HepG2 (cell line): ENCODE results near the gene PPP1R1B. TPM values are rescaled to one million over a fixed set of nuclear protein-coding genes. Genes with fewer than 3 reads are reported as not detected.

Experiments used
- ATAC-seq: fragments of 200-7000 bp; cut with Tn5 transposase; 3 replicates; pipeline ENCODE4 v1.9.1; 2020; ENCODE audit warnings: mild to moderate bottlenecking, moderate library complexity
- BruUV-seq: library from RNA; stranded (reverse); fragments of 400-500 nt; replicated peaks from 2 replicates; lab custom pipeline; 2021; lab: Mats Ljungman, UMichigan
- CTCF ChIA-PET: fragments of 300-600 bp; formaldehyde crosslinking; extraction: SDS; loops from one replicate; lab custom pipeline; 2021; ENCODE audit warnings: low total read pairs, inconsistent platforms, low intra/inter-chr PET ratio; lab: Yijun Ruan, JAX
- POLR2A ChIA-PET: fragments of 350-600 bp; sonication (Branson Sonifier 250); formaldehyde crosslinking; loops from one replicate; lab custom pipeline; 2020; ENCODE audit warnings: antibody characterized with exemption, inconsistent platforms; lab: Yijun Ruan, JAX
- DNase-seq: peaks from one replicate; pipeline ENCODE4 v3.0.0-alpha.2; 2015; ENCODE audit warnings: low spot score
- FAIRE-seq: peaks from 3 replicates; lab custom pipeline; 2011; peaks lifted over from hg19 to GRCh38; lab: Jason Lieb, UNC
- H2AFZ ChIP-seq: one replicate; pipeline ENCODE4 v1.6.1; 2011; ENCODE audit warnings: low read length, inconsistent platforms
- H3K27ac ChIP-seq: fragments of 300-600 bp; 3 replicates; pipeline ENCODE4 v1.8.0; 2011; ENCODE audit warnings: mixed run types, mild to moderate bottlenecking, mixed read lengths, low read length, inconsistent platforms; ENCODE audit not compliant: insufficient read depth; ENCODE audit errors: extremely low read length
- H3K27me3 ChIP-seq, 2 experiments: fragments of 200-600 bp in 1 of 2; 2 replicates in 1 of 2; 3 replicates in 1 of 2; pipeline versions ENCODE4 v1.6.0 to v1.8.0; 2011; ENCODE audit warnings: low read length in 2 of 2, mild to moderate bottlenecking in 2 of 2, moderate library complexity in 2 of 2, inconsistent platforms in 1 of 2; ENCODE audit not compliant: insufficient read depth in 2 of 2, control insufficient read depth in 1 of 2
- H3K36me3 ChIP-seq, 2 experiments: fragments of 200-600 bp in 1 of 2; replicated peaks in 1 of 2; 2 replicates in 1 of 2; 3 replicates in 1 of 2; pipeline versions ENCODE4 v1.5.1 to v1.8.0; 2011; ENCODE audit warnings: low read length in 2 of 2, inconsistent platforms in 1 of 2; ENCODE audit not compliant: insufficient read depth in 2 of 2, control insufficient read depth in 1 of 2
- H3K4me1 ChIP-seq: 2 replicates; pipeline ENCODE4 v1.5.1; 2012; ENCODE audit warnings: low read length, inconsistent platforms; ENCODE audit not compliant: insufficient read depth
- H3K4me2 ChIP-seq: 2 replicates; pipeline ENCODE4 v1.6.0; 2011; ENCODE audit warnings: low read depth, low read length, inconsistent platforms
- H3K4me3 ChIP-seq, 3 experiments: fragments of 200-600 bp in 1 of 3; sonication (generic), shearing (Covaris generic) in 1 of 3; replicated peaks in 1 of 3; 2 replicates each; pipeline ENCODE4 v1.5.1; 2011 to 2016; ENCODE audit warnings: low read length in 3 of 3, inconsistent platforms in 2 of 3, low read depth in 2 of 3, mild to moderate bottlenecking in 2 of 3, control low read depth in 1 of 3, mixed read lengths in 1 of 3; ENCODE audit not compliant: insufficient read depth in 1 of 3
- H3K79me2 ChIP-seq: one replicate; pipeline ENCODE4 v1.6.1; 2011; ENCODE audit warnings: low read length, inconsistent platforms; ENCODE audit not compliant: insufficient read depth
- H3K9ac ChIP-seq: 2 replicates; pipeline ENCODE4 v1.6.0; 2011; ENCODE audit warnings: mild to moderate bottlenecking, low read depth, low read length, inconsistent platforms; ENCODE audit not compliant: insufficient read depth
- H3K9me3 ChIP-seq: 2 replicates; pipeline ENCODE4 v1.5.1; 2012; ENCODE audit warnings: mild to moderate bottlenecking, low read length
- H4K20me1 ChIP-seq: 2 replicates; pipeline ENCODE4 v1.6.0; 2011; ENCODE audit warnings: inconsistent platforms, mild to moderate bottlenecking, low read length, moderate library complexity; ENCODE audit not compliant: insufficient read depth
- AKAP8 ChIP-seq: sonication (generic); formaldehyde crosslinking; IDR thresholded peaks from 2 replicates; pipeline ENCODE4 v1.5.1; 2020; ENCODE audit warnings: mild to moderate bottlenecking, missing genetic modification reagents
- FOXJ3 ChIP-seq: sonication (generic); formaldehyde crosslinking; IDR thresholded peaks from 2 replicates; pipeline ENCODE4 v1.4.0; 2020; ENCODE audit warnings: missing genetic modification reagents, mild to moderate bottlenecking, borderline replicate concordance
- FOXM1 ChIP-seq: sonication (generic); formaldehyde crosslinking; IDR thresholded peaks from 2 replicates; pipeline ENCODE4 v1.5.0; 2020; ENCODE audit warnings: missing genetic modification reagents
- KLF11 ChIP-seq: IDR thresholded peaks from 2 replicates; pipeline ENCODE4 v1.6.1; 2016; ENCODE audit warnings: missing compliant biosample characterization
- MBD4 ChIP-seq: IDR thresholded peaks from 2 replicates; pipeline ENCODE4 v1.6.1; 2012; ENCODE audit warnings: low read length, inconsistent platforms, borderline replicate concordance
- NR2F1 ChIP-seq, 2 experiments: fragments of 450-650 bp in 1 of 2; formaldehyde crosslinking in 1 of 2; IDR thresholded peaks; 2 replicates each; pipeline versions ENCODE4 v1.5.0 to v1.6.1; 2016 to 2020; ENCODE audit warnings: mild to moderate bottlenecking in 1 of 2, missing compliant biosample characterization in 1 of 2, missing genetic modification reagents in 1 of 2, moderate library complexity in 1 of 2
- SPEN ChIP-seq: sonication (generic); formaldehyde crosslinking; IDR thresholded peaks from 2 replicates; pipeline ENCODE4 v1.5.1; 2020; ENCODE audit warnings: low read depth, mild to moderate bottlenecking, missing genetic modification reagents
- U2AF2 ChIP-seq: fragments of 200-400 bp; formaldehyde crosslinking; IDR thresholded peaks from 2 replicates; pipeline ENCODE4 v1.6.1; 2017; ENCODE audit warnings: low read depth, mild to moderate bottlenecking, low read length
- ZNF280B ChIP-seq: sonication (generic); formaldehyde crosslinking; IDR thresholded peaks from 2 replicates; pipeline ENCODE4 v1.5.0; 2020; ENCODE audit warnings: missing genetic modification reagents, mild to moderate bottlenecking, borderline replicate concordance
- ZNF567 ChIP-seq: sonication (generic); formaldehyde crosslinking; IDR thresholded peaks from 2 replicates; pipeline ENCODE4 v1.8.1; 2023; ENCODE audit warnings: mild to moderate bottlenecking, missing genetic modification reagents, borderline replicate concordance
- ZNF768 ChIP-seq: sonication (generic); formaldehyde crosslinking; IDR thresholded peaks from 2 replicates; pipeline ENCODE4 v1.4.0; 2020; ENCODE audit warnings: missing genetic modification reagents
- WGBS: methylation state at CpG from one replicate; pipeline ENCODE4 v1.1.6; 2017; ENCODE audit warnings: low lambda C conversion rate; 5-methylcytosine and 5-hydroxymethylcytosine counted together
- in situ Hi-C: cut with HindIII; loops from 2 replicates; pipeline ENCODE4 v1.10.0; 2017; ENCODE audit warnings: low pct_unique_long_range_greater_than_20kb; ENCODE audit not compliant: extremely low pct_ligation_motif_present
- intact Hi-C: fragments of 100-400 bp; cut with micrococcal nuclease; formaldehyde crosslinking; loops from one replicate; pipeline ENCODE4 v1.10.0; 2022; ENCODE audit not compliant: unreplicated experiment
- polyA plus RNA-seq, 8 experiments: library from polyadenylated mRNA; depleted of rRNA in 3 of 8; stranded (reverse) in 7 of 8; unstranded in 1 of 8; fragments of >200 nt; fragmentation: Illumina TruSeq in 4 of 8; extraction: Trizol in 4 of 8; gene quantifications; 2 replicates each; pipeline versions ENCODE4 v1.2.1 to v1.2.3, GENCODE V29; 2011 to 2016; ENCODE audit warnings: low read depth in 4 of 8, missing spikeins in 1 of 8, mixed read lengths in 1 of 8; ENCODE audit not compliant: insufficient read depth in 1 of 8
- total RNA-seq, 5 experiments: library from RNA; depleted of rRNA; stranded (reverse); fragments of >200 nt; fragmentation: Illumina TruSeq; extraction: Trizol; gene quantifications; 2 replicates each; pipeline ENCODE4 v1.2.3, GENCODE V29; 2016; ENCODE audit warnings: low read depth in 1 of 5
- TF ChIP-seq, protein P1 (sequence below): sonication (generic); formaldehyde crosslinking; IDR thresholded peaks from 2 replicates; pipeline ENCODE4 v1.8.1; 2023; ENCODE audit warnings: mild to moderate bottlenecking, missing genetic modification reagents
- TF ChIP-seq, protein P2 (sequence below): sonication (generic); formaldehyde crosslinking; IDR thresholded peaks from 2 replicates; pipeline ENCODE4 v1.5.0; 2020; ENCODE audit warnings: missing genetic modification reagents
- TF ChIP-seq, protein P3 (sequence below): sonication (generic); formaldehyde crosslinking; IDR thresholded peaks from 2 replicates; pipeline ENCODE4 v1.4.0; 2020; ENCODE audit warnings: missing genetic modification reagents
- TF ChIP-seq, protein P4 (sequence below): fragments of 450-650 bp; IDR thresholded peaks from 2 replicates; pipeline ENCODE4 v1.6.1; 2017; ENCODE audit warnings: mild to moderate bottlenecking
- TF ChIP-seq, protein P5 (sequence below): IDR thresholded peaks from 2 replicates; pipeline ENCODE4 v1.6.1; 2016; ENCODE audit warnings: low read depth

PPP1R1B gene
- total and polyA plus RNA-seq, 2 of the 13 experiments (the other 11 are each of a cell fraction or from before 2014, with no cell fraction given), result 0.08 TPM; not detected in 1

DNA sequence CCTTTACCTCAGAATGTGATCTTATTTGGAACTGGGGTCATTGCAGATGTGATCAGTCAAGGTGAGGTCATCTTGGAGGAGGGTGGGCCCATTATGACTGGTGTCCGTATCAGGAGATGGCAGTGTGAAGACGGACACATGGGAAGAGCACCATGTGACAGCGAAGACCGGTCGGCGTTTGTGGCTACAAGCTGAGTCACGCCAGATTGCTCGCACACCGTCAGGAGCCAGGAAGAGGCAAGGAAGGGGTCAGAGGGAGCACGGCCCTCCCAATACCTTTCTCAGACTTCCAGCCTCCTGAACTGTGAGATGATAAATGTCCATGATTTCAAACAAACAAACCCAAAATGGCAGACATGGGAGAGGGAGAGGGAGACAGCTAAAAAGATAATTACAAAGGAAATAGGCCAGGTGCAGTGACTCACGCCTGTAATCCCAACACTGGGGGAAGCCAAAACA is 23.4 kb downstream of the PPP1R1B start:
- ChIA-PET CTCF (no interaction called here), POLR2A (interaction anchor here (1.8 kb wide), 1 partner anchor 12 kb away, joined by 8 read pairs; no protein-coding TSS in a partner anchor)
- H3K4me2 ChIP-seq, result no peak overlapping the region
- H3K4me3 ChIP-seq, result no peak overlapping the region
- no peak for DNase-seq
- H3K36me3 ChIP-seq, result peaks cover 5 to 7% of the 10 kb centered on the region in 2 experiments; a peak in 3 of 5 replicates
- H3K4me1 ChIP-seq, result peaks cover 35% of the 10 kb centered on the region
- H3K9ac ChIP-seq, result no peak overlapping the region
- no peaks in the 10 kb centered on the region for H3K27me3 ChIP-seq
- peaks cover 4% of the 10 kb centered on the region; the same call in 1 of the 2 replicates for H4K20me1 ChIP-seq
- no TSS peak for BruUV-seq
- 92% methylated on average over 11 of the region's 11 CpGs for WGBS
- no peak for FAIRE-seq
- peaks cover 6% of the 10 kb centered on the region for H3K79me2 ChIP-seq
- no peak for ATAC-seq
- intact Hi-C loops (no loop called here), in situ Hi-C loops (no loop called here)
- no peaks in the 10 kb centered on the region for H3K9me3 ChIP-seq
- H2AFZ ChIP-seq, result no peak overlapping the region
- no peak overlapping the region for H3K27ac ChIP-seq
- TF ChIP-seq ZNF768 (CRISPR knock-in tag) (no peak), KLF11 (CRISPR knock-in tag) (no peak), ZNF280B (CRISPR knock-in tag) (no peak), MBD4 (no peak), U2AF2 (no peak), NR2F1 (CRISPR knock-in tag; IDR thresholded peaks at IDR 0.05) (no peak), AKAP8 (CRISPR knock-in tag) (no peak), FOXM1 (CRISPR knock-in tag) (no peak), ZNF567 (CRISPR knock-in tag) (no peak), SPEN (CRISPR knock-in tag) (no peak), FOXJ3 (CRISPR knock-in tag) (no peak)
- TF ChIP-seq, protein P1, sequence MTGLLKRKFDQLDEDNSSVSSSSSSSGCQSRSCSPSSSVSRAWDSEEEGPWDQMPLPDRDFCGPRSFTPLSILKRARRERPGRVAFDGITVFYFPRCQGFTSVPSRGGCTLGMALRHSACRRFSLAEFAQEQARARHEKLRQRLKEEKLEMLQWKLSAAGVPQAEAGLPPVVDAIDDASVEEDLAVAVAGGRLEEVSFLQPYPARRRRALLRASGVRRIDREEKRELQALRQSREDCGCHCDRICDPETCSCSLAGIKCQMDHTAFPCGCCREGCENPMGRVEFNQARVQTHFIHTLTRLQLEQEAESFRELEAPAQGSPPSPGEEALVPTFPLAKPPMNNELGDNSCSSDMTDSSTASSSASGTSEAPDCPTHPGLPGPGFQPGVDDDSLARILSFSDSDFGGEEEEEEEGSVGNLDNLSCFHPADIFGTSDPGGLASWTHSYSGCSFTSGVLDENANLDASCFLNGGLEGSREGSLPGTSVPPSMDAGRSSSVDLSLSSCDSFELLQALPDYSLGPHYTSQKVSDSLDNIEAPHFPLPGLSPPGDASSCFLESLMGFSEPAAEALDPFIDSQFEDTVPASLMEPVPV (CRISPR knock-in tag), result no peak
- TF ChIP-seq, protein P2, sequence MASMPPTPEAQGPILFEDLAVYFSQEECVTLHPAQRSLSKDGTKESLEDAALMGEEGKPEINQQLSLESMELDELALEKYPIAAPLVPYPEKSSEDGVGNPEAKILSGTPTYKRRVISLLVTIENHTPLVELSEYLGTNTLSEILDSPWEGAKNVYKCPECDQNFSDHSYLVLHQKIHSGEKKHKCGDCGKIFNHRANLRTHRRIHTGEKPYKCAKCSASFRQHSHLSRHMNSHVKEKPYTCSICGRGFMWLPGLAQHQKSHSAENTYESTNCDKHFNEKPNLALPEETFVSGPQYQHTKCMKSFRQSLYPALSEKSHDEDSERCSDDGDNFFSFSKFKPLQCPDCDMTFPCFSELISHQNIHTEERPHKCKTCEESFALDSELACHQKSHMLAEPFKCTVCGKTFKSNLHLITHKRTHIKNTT (CRISPR knock-in tag), result no peak
- TF ChIP-seq, protein P3, sequence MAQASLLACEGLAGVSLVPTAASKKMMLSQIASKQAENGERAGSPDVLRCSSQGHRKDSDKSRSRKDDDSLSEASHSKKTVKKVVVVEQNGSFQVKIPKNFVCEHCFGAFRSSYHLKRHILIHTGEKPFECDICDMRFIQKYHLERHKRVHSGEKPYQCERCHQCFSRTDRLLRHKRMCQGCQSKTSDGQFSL (CRISPR knock-in tag), result no peak
- TF ChIP-seq, protein P4, sequence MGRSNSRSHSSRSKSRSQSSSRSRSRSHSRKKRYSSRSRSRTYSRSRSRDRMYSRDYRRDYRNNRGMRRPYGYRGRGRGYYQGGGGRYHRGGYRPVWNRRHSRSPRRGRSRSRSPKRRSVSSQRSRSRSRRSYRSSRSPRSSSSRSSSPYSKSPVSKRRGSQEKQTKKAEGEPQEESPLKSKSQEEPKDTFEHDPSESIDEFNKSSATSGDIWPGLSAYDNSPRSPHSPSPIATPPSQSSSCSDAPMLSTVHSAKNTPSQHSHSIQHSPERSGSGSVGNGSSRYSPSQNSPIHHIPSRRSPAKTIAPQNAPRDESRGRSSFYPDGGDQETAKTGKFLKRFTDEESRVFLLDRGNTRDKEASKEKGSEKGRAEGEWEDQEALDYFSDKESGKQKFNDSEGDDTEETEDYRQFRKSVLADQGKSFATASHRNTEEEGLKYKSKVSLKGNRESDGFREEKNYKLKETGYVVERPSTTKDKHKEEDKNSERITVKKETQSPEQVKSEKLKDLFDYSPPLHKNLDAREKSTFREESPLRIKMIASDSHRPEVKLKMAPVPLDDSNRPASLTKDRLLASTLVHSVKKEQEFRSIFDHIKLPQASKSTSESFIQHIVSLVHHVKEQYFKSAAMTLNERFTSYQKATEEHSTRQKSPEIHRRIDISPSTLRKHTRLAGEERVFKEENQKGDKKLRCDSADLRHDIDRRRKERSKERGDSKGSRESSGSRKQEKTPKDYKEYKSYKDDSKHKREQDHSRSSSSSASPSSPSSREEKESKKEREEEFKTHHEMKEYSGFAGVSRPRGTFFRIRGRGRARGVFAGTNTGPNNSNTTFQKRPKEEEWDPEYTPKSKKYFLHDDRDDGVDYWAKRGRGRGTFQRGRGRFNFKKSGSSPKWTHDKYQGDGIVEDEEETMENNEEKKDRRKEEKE, result no peak
- TF ChIP-seq, protein P5, sequence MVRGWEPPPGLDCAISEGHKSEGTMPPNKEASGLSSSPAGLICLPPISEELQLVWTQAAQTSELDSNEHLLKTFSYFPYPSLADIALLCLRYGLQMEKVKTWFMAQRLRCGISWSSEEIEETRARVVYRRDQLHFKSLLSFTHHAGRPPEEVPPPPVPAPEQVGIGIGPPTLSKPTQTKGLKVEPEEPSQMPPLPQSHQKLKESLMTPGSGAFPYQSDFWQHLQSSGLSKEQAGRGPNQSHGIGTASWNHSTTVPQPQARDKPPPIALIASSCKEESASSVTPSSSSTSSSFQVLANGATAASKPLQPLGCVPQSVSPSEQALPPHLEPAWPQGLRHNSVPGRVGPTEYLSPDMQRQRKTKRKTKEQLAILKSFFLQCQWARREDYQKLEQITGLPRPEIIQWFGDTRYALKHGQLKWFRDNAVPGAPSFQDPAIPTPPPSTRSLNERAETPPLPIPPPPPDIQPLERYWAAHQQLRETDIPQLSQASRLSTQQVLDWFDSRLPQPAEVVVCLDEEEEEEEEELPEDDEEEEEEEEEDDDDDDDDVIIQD (CRISPR knock-in tag), result no peak
